Kidney (tissue), 14 donors: ENCODE measurements around the gene NEUROD2. TPM values are rescaled to one million over a fixed set of nuclear protein-coding genes. Genes with fewer than 3 reads are reported as not detected.

ENCODE experiments used
- DNase-seq, 5 donors: peaks; one replicate each; pipeline ENCODE4 v3.0.0-alpha.2; 2013 to 2020
- FAIRE-seq: peaks from 2 replicates; lab custom pipeline; 2012; peaks lifted over from hg19 to GRCh38; lab: Jason Lieb, UNC
- H3K27ac ChIP-seq, 2 donors: one replicate each; pipeline ENCODE4 v1.7.0; 2013; ENCODE audit warnings: low read depth in 2 of 2, low read length in 2 of 2, inconsistent platforms in 1 of 2
- H3K27me3 ChIP-seq: one replicate; pipeline ENCODE4 v1.7.1; 2013; ENCODE audit warnings: low read length, inconsistent platforms; ENCODE audit not compliant: control insufficient read depth, insufficient read depth
- H3K36me3 ChIP-seq, 3 donors: one replicate each; pipeline versions ENCODE4 v1.7.0 to v1.7.1; 2013; ENCODE audit warnings: low read length in 3 of 3, control low read depth in 1 of 3, inconsistent platforms in 1 of 3; ENCODE audit not compliant: insufficient read depth in 3 of 3, control insufficient read depth in 2 of 3
- H3K4me1 ChIP-seq, 3 donors: one replicate each; pipeline versions ENCODE4 v1.7.0 to v1.7.1; 2013; ENCODE audit warnings: low read length in 3 of 3, inconsistent platforms in 1 of 3, low read depth in 1 of 3; ENCODE audit not compliant: control insufficient read depth in 2 of 3, insufficient read depth in 2 of 3
- H3K4me3 ChIP-seq, 3 donors: one replicate each; pipeline versions ENCODE4 v1.7.0 to v1.8.1; 2013; ENCODE audit warnings: low read length in 3 of 3, control low read depth in 1 of 3, inconsistent platforms in 1 of 3
- H3K9ac ChIP-seq, 3 donors: one replicate each; pipeline versions ENCODE4 v1.7.0 to v1.7.1; 2013; ENCODE audit warnings: low read length in 3 of 3, control low read depth in 1 of 3, inconsistent platforms in 1 of 3
- H3K9me3 ChIP-seq, 3 donors: one replicate each; pipeline versions ENCODE4 v1.7.0 to v1.7.1; 2013; ENCODE audit warnings: low read length in 3 of 3, control low read depth in 1 of 3, inconsistent platforms in 1 of 3; ENCODE audit not compliant: control insufficient read depth in 2 of 3, insufficient read depth in 1 of 3
- CTCF ChIP-seq: IDR thresholded peaks from 3 replicates; pipeline ENCODE4 v1.5.1; 2012; ENCODE audit warnings: mild to moderate bottlenecking, moderate library complexity, borderline replicate concordance; ENCODE audit not compliant: insufficient read depth; ENCODE audit errors: extremely low read depth
- intact Hi-C: fragments of 100-400 bp; cut with DNase I; formaldehyde crosslinking; loops from one replicate; pipeline ENCODE4 v1.11.1; 2022
- polyA plus RNA-seq: library from polyadenylated mRNA; stranded (reverse); fragments of 350-450 nt; fragmentation: Illumina TruSeq; extraction: RNeasy Lipid Tissue Mini Kit (QIAGEN cat#74804); gene quantifications from one replicate; pipeline ENCODE4 v1.2.3, GENCODE V29; 2014; ENCODE audit warnings: low read depth, low replicate concordance; ENCODE audit not compliant: insufficient read depth
- total RNA-seq: library from RNA; stranded (reverse); fragmentation: NEBNext Ultra II Directional; extraction: Animal tissue kit (Norgen Biotek cat#: 25700); gene quantifications from one replicate; pipeline ENCODE4 v1.2.1, GENCODE V29; 2021
- donor health status: control.
- donor health status: control.
- donor health status: control.
- donor health status: control.
- donor health status: control.
- donor health status: DM: yes; HTN: yes; CAD: no.
- donor health status: Normal renal cell carcinoma (clear cell type).

NEUROD2 gene
- total and polyA plus RNA-seq, 2 donors from 2014 or later, result not detected

DNA sequence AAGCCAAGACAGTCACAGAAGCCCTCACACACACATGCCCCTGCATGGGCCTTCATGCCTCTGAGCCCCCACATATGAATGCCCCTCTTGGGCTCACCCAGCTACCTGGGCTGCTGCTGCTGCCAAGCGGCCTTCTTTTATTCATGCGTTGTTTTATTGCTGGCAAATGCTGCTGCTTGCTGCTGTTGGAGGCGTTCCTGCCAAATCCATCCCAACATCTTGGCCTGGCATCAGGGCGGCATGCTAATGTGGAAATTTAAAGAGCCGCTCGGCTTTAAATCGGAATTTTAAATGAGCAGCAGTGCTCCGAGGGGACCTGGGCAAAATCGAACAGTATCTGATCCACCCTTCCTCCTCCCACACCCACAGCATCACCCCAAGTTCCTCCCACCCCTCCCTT is 39.0 kb downstream of the NEUROD2 start:
- no peak for TF ChIP-seq CTCF
- no peak for FAIRE-seq

GRCh38 chr17:39566094-39566850 is 41.4 kb downstream of the NEUROD2 start:
- Histone ChIP-seq H3K4me3 (no peak overlapping the region), H3K36me3 (peaks cover 3 to 14% (median 9%) of the 10 kb centered on the region in 3 donors), H3K9ac (no peak overlapping the region), H3K27me3 (no peaks in the 10 kb centered on the region), H3K27ac (no peak overlapping the region), H3K4me1 (peaks cover 0 to 3% (median 0%) of the 10 kb centered on the region in 3 donors), H3K9me3 (peaks cover 0 to 4% (median 0%) of the 10 kb centered on the region in 3 donors)
- FAIRE-seq (no peak), DNase-seq (no peak)
- intact Hi-C loops, result no loop called here
- no peak for TF ChIP-seq CTCF

More for the DNA sequence above, 39.0 kb downstream of the NEUROD2 start:
- Histone ChIP-seq H3K4me1 (peaks cover 0 to 2% (median 0%) of the 10 kb centered on the region in 3 donors), H3K36me3 (peaks cover 3 to 14% (median 9%) of the 10 kb centered on the region in 3 donors), H3K9me3 (peaks cover 0 to 5% (median 0%) of the 10 kb centered on the region in 3 donors), H3K27ac (no peak overlapping the region), H3K9ac (no peak overlapping the region), H3K27me3 (no peaks in the 10 kb centered on the region), H3K4me3 (no peak overlapping the region)
- no peak for DNase-seq
- intact Hi-C loops, result no loop called here

DNA sequence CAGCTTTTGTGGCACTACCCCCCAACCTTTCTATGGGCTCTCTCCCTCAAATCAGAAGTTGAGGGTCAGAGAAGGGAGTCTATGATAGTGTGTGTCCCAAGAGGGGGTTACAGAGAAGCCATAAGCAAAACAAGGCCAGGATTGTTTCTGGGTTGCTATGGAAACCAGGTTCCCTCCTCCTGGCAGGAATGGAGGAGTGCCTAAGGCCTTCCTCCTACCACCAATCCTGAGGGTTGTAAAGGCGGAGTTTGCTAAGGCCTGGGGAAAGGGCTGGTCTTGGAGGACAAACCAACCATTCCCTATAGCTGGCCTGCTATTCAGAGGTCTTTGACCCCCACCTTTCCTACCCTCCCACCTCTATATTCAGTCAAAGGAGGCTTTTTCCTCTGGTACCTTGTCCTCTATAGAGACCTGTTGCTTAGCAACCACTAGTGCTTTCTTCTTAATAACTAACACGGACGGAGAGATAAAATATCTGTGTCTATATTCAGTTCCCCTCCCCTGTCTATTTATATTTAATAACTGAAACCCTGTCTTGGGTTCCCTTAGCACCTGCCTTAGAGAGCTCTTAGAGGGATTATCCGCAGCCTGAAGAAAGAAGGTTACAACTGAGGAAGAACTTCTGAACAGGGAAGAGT is 43.4 kb downstream of the NEUROD2 start:
- no peaks in the 10 kb centered on the region for H3K9me3 ChIP-seq
- no peak overlapping the region for H3K27ac ChIP-seq
- peaks cover 0 to 3% (median 0%) of the 10 kb centered on the region in 3 donors for H3K4me1 ChIP-seq
- TF ChIP-seq CTCF, result no peak
- FAIRE-seq (no peak), DNase-seq (peak in 3 of 5 donors; percentile 62 to 68 (median 64))
- H3K9ac ChIP-seq, result no peak overlapping the region
- H3K4me3 ChIP-seq, result no peak overlapping the region
- peaks cover 2 to 13% (median 10%) of the 10 kb centered on the region in 3 donors for H3K36me3 ChIP-seq
- intact Hi-C loops, result no loop called here
- H3K27me3 ChIP-seq, result no peaks in the 10 kb centered on the region
